Subcutaneous adipose tissue (tissue), 4 donors: ENCODE measurements around the gene NAALADL2. TPM values are rescaled to one million over a fixed set of nuclear protein-coding genes. Genes with fewer than 3 reads are reported as not detected.

ENCODE experiments used
- CTCF ChIP-seq: fragments of 450-650 bp; IDR thresholded peaks from one replicate; pipeline ENCODE4 v1.5.1; 2016; ENCODE audit warnings: low read depth, mild to moderate bottlenecking, control low read depth, antibody characterized with exemption, moderate library complexity
- total RNA-seq, 4 donors: library from RNA; depleted of rRNA; stranded (reverse); fragments of >200 nt; gene quantifications; one replicate each; pipeline ENCODE4 v1.1.0, GENCODE V29; 2016

The NAALADL2 gene
- total RNA-seq, 4 donors from 2014 or later: 9.4 to 18.1 (median 11.8) TPM

- no peak for TF ChIP-seq CTCF
These were observed 478.5 kb downstream of the NAALADL2 start for GRCh38 chr3:175337631-175338030.

- TF ChIP-seq CTCF: no peak
These were observed 479.8 kb downstream of the NAALADL2 start for GRCh38 chr3:175338775-175339535.

GRCh38 chr3:175340338-175341015 is 481.3 kb downstream of the NAALADL2 start:
- TF ChIP-seq CTCF: no peak

- TF ChIP-seq CTCF: no peak
These were observed 483.1 kb downstream of the NAALADL2 start for GRCh38 chr3:175342196-175342595.

- TF ChIP-seq CTCF: no peak
These were observed 484.8 kb downstream of the NAALADL2 start for GRCh38 chr3:175343946-175344345.

- TF ChIP-seq CTCF: no peak
These were observed 487.6 kb downstream of the NAALADL2 start for GRCh38 chr3:175346573-175347356.

GRCh38 chr3:175349168-175349567 is 490.0 kb downstream of the NAALADL2 start:
- TF ChIP-seq CTCF: no peak
